ENCODE results near the gene PCSK4.
"Not testable (repeated sequence)": the region's sequence is repeated elsewhere in the genome, so short reads cannot be mapped to it uniquely, and the experiment has no call there.

PCSK4 gene

GRCh38 chr19:1520203-1520780 lies 30.1 kb upstream of the PCSK4 start:
- no peaks in the 10 kb centered on the region for H3K4me1 ChIP-seq (ENCODE audit: control insufficient read depth, insufficient read depth, low read length)
- H3K36me3 ChIP-seq (ENCODE audit: insufficient read depth, low read length): no peaks in the 10 kb centered on the region
- no peaks in the 10 kb centered on the region for H3K9me3 ChIP-seq (replicated peaks; ENCODE audit: low read length)
- no peak overlapping the region for H3K9ac ChIP-seq (ENCODE audit: low read depth, low read length)
- H3K4me2 ChIP-seq (ENCODE audit: low read length): no peak overlapping the region
- peaks cover 44% of the 10 kb centered on the region for H3K27me3 ChIP-seq (ENCODE audit: control insufficient read depth, insufficient read depth, low read length)
- H3K4me3 ChIP-seq (ENCODE audit: low read length): no peak overlapping the region

GRCh38 chr19:1519802-1520201 lies 29.7 kb upstream of the PCSK4 start:
- not testable (repeated sequence) for H3K4me1 ChIP-seq (ENCODE audit: control insufficient read depth, insufficient read depth, low read length); H3K4me2 ChIP-seq (ENCODE audit: low read length); H3K4me3 ChIP-seq (ENCODE audit: low read length); H3K9ac ChIP-seq (ENCODE audit: low read depth, low read length); H3K9me3 ChIP-seq (replicated peaks; ENCODE audit: low read length); H3K36me3 ChIP-seq (ENCODE audit: insufficient read depth, low read length)
- H3K27me3 ChIP-seq (ENCODE audit: control insufficient read depth, insufficient read depth, low read length): peaks cover 40% of the 10 kb centered on the region

- Histone ChIP-seq H3K9me3 (replicated peaks; ENCODE audit: low read length) (no peaks in the 10 kb centered on the region), H3K4me3 (ENCODE audit: low read length) (no peak overlapping the region), H3K9ac (ENCODE audit: low read depth, low read length) (no peak overlapping the region), H3K36me3 (ENCODE audit: insufficient read depth, low read length) (no peaks in the 10 kb centered on the region), H3K4me2 (ENCODE audit: low read length) (no peak overlapping the region), H3K27me3 (ENCODE audit: control insufficient read depth, insufficient read depth, low read length) (peaks cover 36% of the 10 kb centered on the region), H3K4me1 (ENCODE audit: control insufficient read depth, insufficient read depth, low read length) (no peaks in the 10 kb centered on the region)
Measured at GRCh38 chr19:1518471-1518870, 28.3 kb upstream of the PCSK4 start.

- Histone ChIP-seq H3K36me3 (ENCODE audit: insufficient read depth, low read length) (no peaks in the 10 kb centered on the region), H3K27me3 (ENCODE audit: control insufficient read depth, insufficient read depth, low read length) (peaks cover 23% of the 10 kb centered on the region), H3K9ac (ENCODE audit: low read depth, low read length) (no peak overlapping the region), H3K4me2 (ENCODE audit: low read length) (no peak overlapping the region), H3K9me3 (replicated peaks; ENCODE audit: low read length) (no peaks in the 10 kb centered on the region), H3K4me1 (ENCODE audit: control insufficient read depth, insufficient read depth, low read length) (peaks cover 9% of the 10 kb centered on the region), H3K4me3 (ENCODE audit: low read length) (no peak overlapping the region)
Measured at GRCh38 chr19:1516395-1516753, 26.2 kb upstream of the PCSK4 start.

GRCh38 chr19:1514986-1515721 lies 25.0 kb upstream of the PCSK4 start:
- H3K27me3 ChIP-seq (ENCODE audit: control insufficient read depth, insufficient read depth, low read length): peaks cover 23% of the 10 kb centered on the region

GRCh38 chr19:1514295-1514661 lies 24.1 kb upstream of the PCSK4 start:
- Histone ChIP-seq H3K27me3 (ENCODE audit: control insufficient read depth, insufficient read depth, low read length) (peaks cover 23% of the 10 kb centered on the region), H3K4me3 (ENCODE audit: low read length) (no peak overlapping the region)

More at GRCh38 chr19:1514986-1515721, 25.0 kb upstream of the PCSK4 start:
- H3K9me3 ChIP-seq (replicated peaks; ENCODE audit: low read length): no peaks in the 10 kb centered on the region
- H3K4me1 ChIP-seq (ENCODE audit: control insufficient read depth, insufficient read depth, low read length): peaks cover 14% of the 10 kb centered on the region
- H3K9ac ChIP-seq (ENCODE audit: low read depth, low read length): no peak overlapping the region
- H3K4me3 ChIP-seq (ENCODE audit: low read length): no peak overlapping the region
- no peaks in the 10 kb centered on the region for H3K36me3 ChIP-seq (ENCODE audit: insufficient read depth, low read length)
- H3K4me2 ChIP-seq (ENCODE audit: low read length): no peak overlapping the region

GRCh38 chr19:1513499-1514294 lies 23.5 kb upstream of the PCSK4 start:
- Histone ChIP-seq H3K9me3 (replicated peaks; ENCODE audit: low read length) (no peaks in the 10 kb centered on the region), H3K4me1 (ENCODE audit: control insufficient read depth, insufficient read depth, low read length) (peaks cover 15% of the 10 kb centered on the region), H3K4me3 (ENCODE audit: low read length) (peak overlapping the region; percentile 68), H3K27me3 (ENCODE audit: control insufficient read depth, insufficient read depth, low read length) (peaks cover 18% of the 10 kb centered on the region), H3K36me3 (ENCODE audit: insufficient read depth, low read length) (no peaks in the 10 kb centered on the region), H3K4me2 (ENCODE audit: low read length) (peak overlapping the region; percentile 81), H3K9ac (ENCODE audit: low read depth, low read length) (peak overlapping the region; percentile 68)

More at GRCh38 chr19:1514295-1514661, 24.1 kb upstream of the PCSK4 start:
- H3K4me1 ChIP-seq (ENCODE audit: control insufficient read depth, insufficient read depth, low read length): peaks cover 15% of the 10 kb centered on the region
- no peaks in the 10 kb centered on the region for H3K36me3 ChIP-seq (ENCODE audit: insufficient read depth, low read length)
- H3K9me3 ChIP-seq (replicated peaks; ENCODE audit: low read length): no peaks in the 10 kb centered on the region
- no peak overlapping the region for H3K4me2 ChIP-seq (ENCODE audit: low read length)
- no peak overlapping the region for H3K9ac ChIP-seq (ENCODE audit: low read depth, low read length)

GRCh38 chr19:1512671-1513498 lies 22.7 kb upstream of the PCSK4 start, which contains the start of gene ADAMTSL5:
TSS of gene ADAMTSL5 (minus strand) at chr19:1513019. CDS start at chr19:1510943, 2,076 bp downstream.
- no peaks in the 10 kb centered on the region for H3K9me3 ChIP-seq (replicated peaks; ENCODE audit: low read length)
- peak within 1 kb of the TSS; percentile 68 for H3K4me3 ChIP-seq (ENCODE audit: low read length)
- peaks cover 15% of the 10 kb centered on the region for H3K4me1 ChIP-seq (ENCODE audit: control insufficient read depth, insufficient read depth, low read length)
- no peaks in the 10 kb centered on the region for H3K36me3 ChIP-seq (ENCODE audit: insufficient read depth, low read length)
- peak within 1 kb of the TSS; percentile 81 for H3K4me2 ChIP-seq (ENCODE audit: low read length)
- peaks cover 12% of the 10 kb centered on the region for H3K27me3 ChIP-seq (ENCODE audit: control insufficient read depth, insufficient read depth, low read length)
- peak within 1 kb of the TSS; percentile 68 for H3K9ac ChIP-seq (ENCODE audit: low read depth, low read length)

GRCh38 chr19:1511318-1512317 lies 21.5 kb upstream of the PCSK4 start:
- Histone ChIP-seq H3K9ac (ENCODE audit: low read depth, low read length) (no peak overlapping the region), H3K27me3 (ENCODE audit: control insufficient read depth, insufficient read depth, low read length) (peaks cover 12% of the 10 kb centered on the region), H3K4me3 (ENCODE audit: low read length) (no peak overlapping the region), H3K9me3 (replicated peaks; ENCODE audit: low read length) (no peaks in the 10 kb centered on the region), H3K36me3 (ENCODE audit: insufficient read depth, low read length) (no peaks in the 10 kb centered on the region), H3K4me2 (ENCODE audit: low read length) (no peak overlapping the region), H3K4me1 (ENCODE audit: control insufficient read depth, insufficient read depth, low read length) (peaks cover 15% of the 10 kb centered on the region)

- H3K9me3 ChIP-seq (replicated peaks; ENCODE audit: low read length): no peaks in the 10 kb centered on the region
Measured at GRCh38 chr19:1510807-1511206, 20.7 kb upstream of the PCSK4 start.

More at GRCh38 chr19:1510807-1511206, 20.7 kb upstream of the PCSK4 start:
- H3K4me3 ChIP-seq (ENCODE audit: low read length): no peak overlapping the region
- peaks cover 12% of the 10 kb centered on the region for H3K27me3 ChIP-seq (ENCODE audit: control insufficient read depth, insufficient read depth, low read length)
- H3K9ac ChIP-seq (ENCODE audit: low read depth, low read length): no peak overlapping the region
- no peaks in the 10 kb centered on the region for H3K36me3 ChIP-seq (ENCODE audit: insufficient read depth, low read length)
- peaks cover 15% of the 10 kb centered on the region for H3K4me1 ChIP-seq (ENCODE audit: control insufficient read depth, insufficient read depth, low read length)
- no peak overlapping the region for H3K4me2 ChIP-seq (ENCODE audit: low read length)

Measured in skeletal muscle satellite cell (primary cell).